Myocyte (in vitro differentiated cells): ENCODE data around the gene KCNJ6. TPM values are rescaled to one million over a fixed set of nuclear protein-coding genes. Genes with fewer than 3 reads are reported as not detected.
"Not testable (repeated sequence)": the region's sequence is repeated elsewhere in the genome, so short reads cannot be mapped to it uniquely, and the experiment has no call there.

Experiments used
- DNase-seq: peaks from one replicate; pipeline ENCODE4 v3.0.0-alpha.2; 2012; ENCODE audit warnings: low read depth
- total RNA-seq: library from RNA; depleted of rRNA; stranded (reverse); fragments of >200 nt; gene quantifications from 2 replicates; pipeline ENCODE4 v1.2.3, GENCODE V29; 2014

The KCNJ6 gene
- total RNA-seq, 1 donor from 2014 or later, result 18.3 TPM

DNA sequence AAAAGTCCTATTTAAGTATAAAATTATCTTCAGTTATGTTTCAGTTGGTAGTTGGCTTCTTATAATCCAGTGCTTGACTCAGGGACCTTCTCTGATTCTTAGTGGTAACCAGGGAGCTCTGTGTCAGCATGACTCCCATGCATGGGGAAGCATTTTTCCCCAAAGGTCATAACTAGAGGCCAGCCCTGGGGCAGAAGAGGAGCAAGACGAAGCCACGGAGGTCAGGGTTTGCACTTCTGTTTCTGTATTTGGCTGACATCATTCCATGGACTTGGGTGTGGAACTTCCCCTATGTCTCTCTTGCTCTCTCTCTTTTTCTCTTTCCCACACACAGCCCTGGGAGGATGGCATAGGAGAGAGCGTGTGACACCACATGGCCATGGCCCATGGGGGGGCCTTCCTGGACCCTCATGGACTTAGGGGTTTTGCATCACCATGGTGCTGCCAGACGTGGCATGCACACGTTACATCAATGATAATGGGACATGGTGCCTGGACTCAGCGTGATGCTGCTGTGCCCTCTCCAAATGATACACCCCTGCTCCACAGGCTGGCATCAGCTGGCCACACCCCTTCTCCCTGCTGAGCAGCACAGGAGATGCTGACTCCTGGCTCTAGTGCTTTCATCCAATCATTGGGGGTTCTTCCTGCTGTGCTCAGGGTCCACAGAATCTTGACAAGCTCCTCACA, 260.5 kb downstream of the KCNJ6 start:
- peak; percentile 21 for DNase-seq

GRCh38 chr21:37654596-37654995, 261.7 kb downstream of the KCNJ6 start:
- DNase-seq, result no peak

DNA sequence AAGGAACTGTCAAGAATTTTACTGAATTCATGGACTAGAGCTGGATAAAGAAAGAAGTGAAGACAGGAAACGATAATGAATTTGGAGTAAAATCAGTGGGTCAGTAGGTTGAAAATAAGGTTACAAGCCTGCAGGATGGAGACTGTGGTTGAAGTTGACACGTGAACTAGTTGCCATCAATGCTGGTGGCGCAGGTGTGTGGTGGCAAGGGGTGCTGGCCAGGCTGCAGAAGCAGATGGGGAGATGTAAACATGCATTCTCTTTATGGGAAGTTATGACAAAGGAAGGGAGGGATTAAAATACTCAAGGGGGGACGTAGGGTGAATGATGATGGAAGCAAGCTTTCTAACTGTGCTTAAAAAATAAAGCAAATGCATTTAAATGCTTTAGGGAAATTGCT, 263.1 kb downstream of the KCNJ6 start:
- DNase-seq, result no peak

DNA sequence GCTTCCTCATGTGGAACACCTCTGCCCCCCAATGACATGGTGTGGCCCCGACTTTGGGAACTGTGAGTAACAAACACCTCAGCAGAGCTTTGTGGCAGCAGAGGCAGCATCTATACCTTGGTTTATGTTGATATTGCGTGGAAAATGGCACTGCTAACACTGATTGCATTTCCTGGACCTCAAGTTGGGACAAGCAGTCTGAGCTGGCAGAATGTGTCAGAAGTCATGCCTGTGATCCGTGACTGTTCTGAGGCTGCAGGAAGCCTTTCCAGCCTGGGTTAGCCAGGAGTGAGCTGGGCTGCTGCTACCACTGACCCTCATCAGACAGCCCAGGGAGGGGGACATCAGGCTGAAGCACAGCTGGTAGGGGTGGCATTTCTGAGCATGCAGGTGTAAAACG, 268.5 kb downstream of the KCNJ6 start:
- no peak for DNase-seq

DNA sequence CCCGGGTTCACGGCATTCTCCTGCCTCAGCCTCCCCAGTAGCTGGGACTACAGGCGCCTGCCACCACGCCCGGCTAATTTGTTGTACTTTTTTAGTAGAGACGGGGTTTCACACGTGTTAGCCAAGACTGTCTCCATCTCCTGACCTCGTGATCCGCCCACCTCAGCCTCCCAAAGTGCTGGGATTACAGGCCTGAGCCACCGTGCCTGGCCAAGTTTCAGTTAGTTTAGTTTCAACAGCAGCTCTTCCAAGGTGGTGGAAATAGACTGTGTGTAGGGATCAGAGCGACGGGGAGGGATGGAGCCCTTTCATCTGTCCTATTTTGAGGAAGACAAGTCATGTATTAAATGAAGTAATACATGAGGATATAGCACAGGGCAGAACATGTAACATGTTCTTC, 269.5 kb downstream of the KCNJ6 start:
- not testable (repeated sequence) for DNase-seq

DNA sequence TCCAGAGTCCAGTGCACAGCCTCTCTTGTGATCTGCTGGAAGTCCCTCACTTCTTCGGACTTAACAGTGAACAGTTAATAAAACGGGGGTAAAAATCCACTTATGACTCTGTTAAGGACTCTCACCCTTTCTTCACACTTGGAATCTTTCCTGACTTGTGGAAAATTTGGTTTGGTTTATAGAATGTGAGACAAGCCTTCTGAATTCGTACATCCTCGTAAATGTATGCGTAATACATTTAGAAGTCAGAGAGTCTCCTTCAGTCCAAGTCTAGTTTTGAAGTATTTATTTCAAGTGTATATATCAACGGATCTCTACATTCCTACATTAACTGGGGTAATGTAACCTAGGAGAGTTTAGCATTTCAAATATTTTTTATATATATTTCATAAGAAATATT, 270.4 kb downstream of the KCNJ6 start:
- no peak for DNase-seq

GRCh38 chr21:37644636-37645035, 271.6 kb downstream of the KCNJ6 start:
- DNase-seq, result no peak

DNA sequence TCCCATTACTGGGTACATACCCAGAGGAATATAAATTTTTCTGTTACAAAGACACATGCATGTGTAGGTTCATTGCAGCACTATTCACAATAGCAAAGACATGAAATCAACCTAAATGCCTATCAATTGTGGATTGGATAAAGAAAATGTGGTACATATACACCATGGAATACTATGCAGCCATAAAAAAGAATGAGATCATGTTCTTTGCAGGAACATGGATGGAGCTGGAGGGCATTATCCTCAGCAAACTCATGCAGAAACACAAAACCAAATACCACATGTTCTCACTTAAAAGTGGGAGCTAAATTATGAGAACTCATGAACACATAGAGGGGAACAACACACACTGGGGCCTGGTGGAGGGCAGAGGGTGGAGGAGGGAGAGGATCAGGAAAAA, 272.4 kb downstream of the KCNJ6 start:
- DNase-seq, result not testable (repeated sequence)

DNA sequence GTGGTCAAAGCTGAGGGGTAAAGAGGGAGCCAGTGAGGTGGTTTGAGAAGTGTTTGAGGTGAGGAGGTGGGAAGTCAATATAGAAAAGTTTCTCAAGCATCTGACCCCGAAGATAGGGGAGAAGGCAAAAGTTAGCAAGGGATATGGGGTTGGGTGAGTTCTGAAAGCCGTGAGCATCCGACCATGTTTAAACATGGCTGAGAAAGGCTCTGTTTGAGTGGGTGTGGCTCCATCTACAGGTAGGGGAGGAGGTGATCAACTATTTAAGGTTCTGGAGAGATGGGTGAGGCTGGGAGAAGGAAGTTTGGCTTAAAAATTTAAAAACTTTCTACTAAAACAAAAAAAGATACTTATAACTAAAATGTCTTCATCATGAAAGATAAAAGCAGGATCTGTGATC, 273.8 kb downstream of the KCNJ6 start:
- DNase-seq, result no peak

DNA sequence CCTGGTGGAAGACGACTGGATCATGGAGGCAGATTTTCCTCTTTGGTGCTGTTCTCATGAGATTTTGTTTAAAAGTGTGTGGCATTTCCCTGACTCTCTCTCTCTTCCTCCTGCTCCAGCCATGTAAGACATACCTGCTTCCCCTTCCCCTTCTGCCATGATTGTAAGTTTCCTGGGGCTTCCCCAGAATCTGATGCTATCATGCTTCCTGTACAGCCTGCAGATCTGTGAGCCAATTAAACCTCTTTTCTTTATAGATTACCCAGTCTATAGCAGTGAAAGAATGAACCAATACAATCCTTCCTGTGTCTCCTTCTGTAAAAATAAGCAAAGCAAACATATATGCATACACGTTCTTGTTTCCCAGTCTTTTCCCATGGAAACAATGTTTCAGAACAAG, 276.5 kb downstream of the KCNJ6 start:
- DNase-seq, result no peak

DNA sequence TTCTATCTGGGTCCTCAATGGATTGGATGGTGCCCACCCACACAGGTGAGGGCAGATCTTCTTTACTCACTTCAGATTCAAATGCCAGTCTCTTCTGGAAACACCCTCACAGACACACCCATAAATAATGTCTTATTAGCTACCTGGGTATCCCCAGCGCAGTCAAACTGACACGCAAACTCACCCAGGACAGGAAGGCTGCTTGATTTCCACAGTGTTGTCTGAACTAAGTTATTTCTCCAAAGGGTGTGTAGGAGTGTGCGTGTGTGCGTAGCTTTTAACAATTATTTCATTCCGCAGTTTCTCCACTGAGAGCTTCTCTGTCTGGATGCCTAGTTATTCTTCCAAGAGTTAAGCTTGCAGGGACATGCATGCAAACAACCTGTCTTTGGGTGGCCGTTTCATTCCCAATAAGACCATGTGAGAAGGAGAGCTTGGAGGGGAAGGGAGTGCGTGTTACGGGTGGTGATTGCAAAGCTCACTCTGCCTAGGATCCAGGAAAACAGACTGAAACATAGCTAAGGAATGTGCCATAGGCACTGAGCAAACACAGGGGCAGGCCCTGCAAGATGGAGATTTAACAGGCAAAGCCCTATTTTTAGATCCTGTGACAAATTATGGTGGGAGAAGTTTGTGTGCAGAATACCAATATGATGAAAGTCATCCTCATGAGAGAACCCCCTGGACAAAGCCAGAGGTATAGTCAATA, 280.0 kb downstream of the KCNJ6 start:
- DNase-seq, result peak; percentile 72

DNA sequence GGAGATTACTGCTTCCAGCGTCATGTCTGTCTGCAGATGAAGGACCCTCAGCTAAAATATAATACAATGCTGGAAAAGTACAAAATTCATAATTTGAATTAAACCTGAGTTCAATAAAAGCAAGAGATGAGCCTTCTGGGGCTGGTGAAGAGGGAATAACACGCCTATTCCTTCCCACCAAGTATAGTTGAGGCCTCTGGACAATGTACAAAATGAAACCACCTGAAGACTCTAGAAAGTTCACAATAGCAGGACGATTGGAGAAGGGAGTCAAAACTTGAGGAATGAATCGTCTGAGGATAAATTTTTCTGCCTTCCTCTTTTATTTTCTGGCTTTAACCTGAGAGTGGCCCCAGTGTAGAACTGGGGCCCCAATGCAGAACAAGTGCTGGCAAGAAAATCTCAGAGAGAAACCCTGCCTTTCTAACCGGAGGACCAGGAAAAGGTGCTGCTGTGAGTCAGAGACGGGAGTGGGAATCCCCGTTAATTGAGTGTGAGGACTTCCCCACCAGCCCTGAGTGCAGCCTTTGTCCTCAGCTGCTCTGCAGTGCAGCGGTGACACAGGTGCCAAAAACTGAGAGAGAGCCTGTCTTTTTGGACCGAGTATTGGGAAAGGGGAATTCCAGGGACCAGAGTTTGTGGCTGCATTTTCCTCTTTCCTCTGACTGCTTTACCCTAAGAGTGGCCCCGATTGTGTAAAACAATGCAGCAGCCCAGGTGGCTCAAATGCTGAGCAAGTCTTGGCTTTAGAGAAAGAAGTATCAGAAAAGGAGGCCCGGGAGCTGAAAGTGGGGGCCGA, 284.7 kb downstream of the KCNJ6 start:
- peak; percentile 37 for DNase-seq

DNA sequence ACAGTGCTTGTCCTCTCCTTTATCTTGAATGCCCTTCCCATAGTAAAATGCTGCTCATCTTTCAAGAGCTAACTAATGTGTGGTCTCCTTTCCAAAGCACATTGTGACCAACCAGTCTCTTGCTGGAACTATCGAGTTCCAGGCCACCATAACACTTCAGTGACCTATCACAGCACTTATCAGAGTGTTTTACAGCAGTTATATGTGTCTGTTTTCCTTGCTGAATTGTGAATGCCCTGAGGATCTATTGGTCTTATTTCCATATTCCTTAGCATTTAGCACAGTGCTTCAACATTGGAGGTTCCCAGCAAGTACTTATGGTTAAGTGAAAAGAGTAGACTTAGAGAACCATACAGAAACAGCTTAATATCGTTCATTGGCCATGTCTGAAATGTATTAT, 285.4 kb downstream of the KCNJ6 start:
- no peak for DNase-seq

GRCh38 chr21:37628362-37628761, 287.9 kb downstream of the KCNJ6 start:
- no peak for DNase-seq

DNA sequence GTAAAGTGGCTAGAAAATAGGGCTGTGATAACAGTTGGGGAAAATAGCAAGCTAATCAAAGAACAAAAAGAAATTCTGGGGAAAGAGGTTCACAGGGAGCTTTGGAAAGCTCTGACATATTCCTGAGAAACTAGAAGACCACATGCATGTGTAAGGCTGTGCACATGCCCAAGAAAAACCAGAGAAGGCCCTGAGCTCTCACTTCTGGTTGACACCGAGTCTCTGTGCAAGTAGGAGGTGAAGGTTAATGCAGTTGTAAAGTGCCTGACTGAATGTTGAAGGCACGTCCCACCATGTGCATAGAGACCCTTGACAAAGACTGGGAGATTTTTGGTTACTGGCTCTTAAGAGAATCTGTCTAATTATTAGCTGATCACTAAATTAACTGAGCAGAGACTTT, 288.7 kb downstream of the KCNJ6 start:
- peak; percentile 27 for DNase-seq

DNA sequence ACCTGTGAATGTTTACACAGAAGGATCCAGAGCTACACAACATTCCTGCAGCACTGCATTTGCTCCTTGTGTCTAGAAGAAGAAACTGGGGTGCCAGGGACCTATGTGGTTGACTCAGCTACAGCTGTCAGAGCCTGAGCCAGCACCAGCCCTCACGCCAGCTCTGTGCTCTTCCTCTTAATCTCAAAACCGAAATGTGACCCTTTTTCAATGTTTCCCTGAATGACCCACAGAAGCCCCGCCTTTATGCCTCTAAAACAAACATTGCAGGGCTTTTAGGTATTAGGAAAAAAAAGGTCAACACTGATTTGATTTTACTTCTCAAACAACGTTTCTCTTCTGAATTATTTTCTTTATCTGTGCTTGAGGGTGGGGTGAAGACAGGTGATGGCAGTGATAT, 289.2 kb downstream of the KCNJ6 start:
- DNase-seq, result peak; percentile 85

DNA sequence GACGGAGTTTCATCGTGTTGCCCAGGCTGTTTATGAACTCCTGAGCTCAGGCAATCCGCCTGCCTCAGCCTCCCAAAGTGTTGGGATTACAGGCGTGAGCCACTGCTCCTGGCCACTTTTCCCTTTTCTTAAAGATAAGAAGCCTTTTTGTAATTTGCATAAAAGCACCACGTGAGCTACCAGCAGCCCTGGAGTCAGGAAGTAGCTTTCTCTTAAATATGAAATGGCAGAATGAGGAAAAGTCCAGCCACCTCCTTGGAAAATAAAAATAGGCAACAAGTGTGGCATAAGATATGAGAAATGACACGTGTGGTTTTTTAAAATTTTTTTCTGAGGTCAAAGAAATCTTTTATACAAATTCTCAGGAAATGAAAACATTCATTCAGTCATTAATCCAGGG, 289.9 kb downstream of the KCNJ6 start:
- peak; percentile 34 for DNase-seq

DNA sequence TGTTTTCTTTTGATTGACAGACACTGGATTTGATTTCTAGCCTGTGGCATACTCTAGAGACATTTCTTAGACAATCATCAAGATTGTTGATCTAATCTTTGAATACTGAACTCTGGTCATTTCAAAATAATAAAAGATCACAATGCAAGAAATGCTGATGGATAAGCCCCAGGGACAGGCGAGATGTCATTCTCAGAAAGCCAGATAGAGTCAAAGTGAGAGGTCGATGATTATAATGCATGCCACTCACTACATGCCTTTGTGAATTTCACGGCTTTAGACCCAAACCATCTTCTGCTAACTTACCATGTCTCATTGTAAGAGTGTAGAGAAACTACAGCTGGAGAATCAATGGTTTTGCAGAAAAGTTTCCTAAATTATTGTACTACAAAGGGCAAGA, 292.6 kb downstream of the KCNJ6 start:
- no peak for DNase-seq

DNA sequence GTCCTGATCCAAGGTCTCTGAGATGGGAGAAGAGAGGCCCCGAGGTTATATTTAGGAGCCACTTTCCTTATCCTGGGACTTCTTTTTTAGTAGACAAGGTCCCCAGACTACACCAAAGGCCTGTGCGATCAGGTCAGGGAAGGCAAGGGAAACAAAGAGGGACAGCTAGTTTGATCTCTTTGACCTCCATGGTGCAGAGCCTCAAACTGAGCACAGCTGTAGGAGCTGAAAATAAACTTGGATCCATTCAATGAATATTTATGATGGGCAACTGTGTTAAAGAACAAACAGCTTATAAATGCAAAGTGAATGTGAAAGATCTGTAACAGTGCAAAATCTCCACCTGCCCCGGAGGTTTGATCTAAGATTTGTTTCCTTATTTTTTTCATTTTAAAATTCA, 293.1 kb downstream of the KCNJ6 start:
- DNase-seq, result peak; percentile 79

- no peak for DNase-seq
Measured at GRCh38 chr21:37622755-37623154, 293.5 kb downstream of the KCNJ6 start.

DNA sequence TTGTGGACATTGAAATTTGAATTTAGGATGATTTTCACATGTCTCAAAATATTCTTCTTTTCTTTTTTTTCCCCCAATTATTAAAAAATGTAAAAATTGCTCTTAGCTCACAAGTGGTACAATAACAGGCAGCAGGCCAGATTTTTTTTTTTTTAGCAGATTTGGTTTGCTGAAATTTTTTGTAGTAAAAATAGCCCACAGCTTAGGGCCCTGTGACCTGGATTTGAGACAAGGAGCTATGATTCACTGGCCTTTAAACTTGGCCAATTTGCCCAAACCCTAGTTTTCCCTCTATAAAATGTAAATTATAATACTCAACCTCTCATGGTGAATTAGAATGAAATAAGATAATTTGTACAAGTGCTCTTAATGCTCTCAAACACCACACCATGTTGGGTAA, 295.9 kb downstream of the KCNJ6 start:
- DNase-seq, result peak; percentile 65

GRCh38 chr21:37619464-37619974, 296.7 kb downstream of the KCNJ6 start:
- peak; percentile 40 for DNase-seq
